Heart left ventricle (tissue), 13 donors: ENCODE results near the gene BSND.

Experiments used
- CTCF ChIP-seq, 12 donors: fragments of 200-600 bp; sonication (generic) in 4 of 12; IDR thresholded peaks; one replicate each; pipeline versions ENCODE4 v1.5.0 to v1.8.0; 2018 to 2022; ENCODE audit warnings: antibody characterized with exemption in 12 of 12, mild to moderate bottlenecking in 5 of 12
- POLR2A ChIP-seq, 2 donors: fragments of 450-650 bp; IDR thresholded peaks; one replicate each; pipeline ENCODE4 v1.6.1; 2017; ENCODE audit warnings: antibody characterized with exemption in 2 of 2, mild to moderate bottlenecking in 2 of 2, moderate library complexity in 2 of 2
- donor health status: ischemic (EF 13 %, LVEDD 7.1; RV severe dilation, severe dysfunction).
- donor health status: DM: no; HTN: yes; CAD: no.
- donor health status: DM: no; HTN: no; CAD: no.
- donor health status: ischemic (EF 25% LVEDD 6.9; RV normal size, moderate dysfunction).
- donor health status: ischemic (EF 25% LVEDD 5.7; RV mildly dilated, moderate dysfunction).
- donor health status: ischemic (EF 35%, LVEDD 5.7; RV mildly dilated, moderate dysfunction).
- donor health status: nonischemic (EF 11% LVEDD 7.7; RV severe dilation, severe dysfunction).
- donor health status: DM: yes; HTN: yes; CAD: no.
- donor health status: PGD.
- donor health status: ischemic (EF 29% LVEDD 5.4; RV normal size, mild dysfunction).
- donor health status: nonischemic (EF 23%, LVEDD 6.1; RV moderate dilation, normal function).

GRCh38 chr1:54951810-54952226 is 46.9 kb upstream of the BSND start:
- no peak for TF ChIP-seq POLR2A (IDR thresholded peaks at IDR 0.05)
- TF ChIP-seq CTCF (IDR thresholded peaks at IDR 0.05): no peak
